Measurements from ENCODE around the gene AKAP6.

AKAP6 gene

GRCh38 chr14:32707742-32708500 is 378.8 kb downstream of the AKAP6 start:
- no peak overlapping the region for H3K4me3 ChIP-seq (ENCODE audit: low read depth, low read length)
- no peak for DNase-seq (ENCODE audit: low read depth)
- no peak for TF ChIP-seq CTCF (IDR thresholded peaks at IDR 0.05; ENCODE audit: low read depth, low read length, missing control alignments)

- no peak for TF ChIP-seq CTCF (IDR thresholded peaks at IDR 0.05; ENCODE audit: low read depth, low read length, missing control alignments)
- no peak overlapping the region for H3K4me3 ChIP-seq (ENCODE audit: low read depth, low read length)
- DNase-seq (ENCODE audit: low read depth): no peak
Observed at GRCh38 chr14:32709027-32709426, 379.9 kb downstream of the AKAP6 start.

- no peak for DNase-seq (ENCODE audit: low read depth)
- TF ChIP-seq CTCF (IDR thresholded peaks at IDR 0.05; ENCODE audit: low read depth, low read length, missing control alignments): no peak
- H3K4me3 ChIP-seq (ENCODE audit: low read depth, low read length): no peak overlapping the region
Observed at GRCh38 chr14:32710231-32710671, 381.2 kb downstream of the AKAP6 start.

GRCh38 chr14:32710731-32711680 is 381.9 kb downstream of the AKAP6 start:
- H3K4me3 ChIP-seq (ENCODE audit: low read depth, low read length): no peak overlapping the region
- peak; percentile 18 for DNase-seq (ENCODE audit: low read depth)
- peak; percentile 59 for TF ChIP-seq CTCF (IDR thresholded peaks at IDR 0.05; ENCODE audit: low read depth, low read length, missing control alignments)

GRCh38 chr14:32713856-32714255 is 384.8 kb downstream of the AKAP6 start:
- H3K4me3 ChIP-seq (ENCODE audit: low read depth, low read length): no peak overlapping the region
- no peak for DNase-seq (ENCODE audit: low read depth)
- TF ChIP-seq CTCF (IDR thresholded peaks at IDR 0.05; ENCODE audit: low read depth, low read length, missing control alignments): no peak

GRCh38 chr14:32719601-32720000 is 390.5 kb downstream of the AKAP6 start:
- TF ChIP-seq CTCF (IDR thresholded peaks at IDR 0.05; ENCODE audit: low read depth, low read length, missing control alignments): no peak
- no peak for DNase-seq (ENCODE audit: low read depth)
- no peak overlapping the region for H3K4me3 ChIP-seq (ENCODE audit: low read depth, low read length)

All from GM12864 (cell line).